HUES64 (cell line): ENCODE results near the gene GAREM1. TPM values are rescaled to one million over a fixed set of nuclear protein-coding genes. Genes with fewer than 3 reads are reported as not detected.
"Not testable (repeated sequence)": the region's sequence is repeated elsewhere in the genome, so short reads cannot be mapped to it uniquely, and the experiment has no call there.

Experiments
- H3K27ac ChIP-seq: 2 replicates; pipeline ENCODE4 v1.7.0; 2013; ENCODE audit warnings: low read depth, low read length, inconsistent platforms
- H3K27me3 ChIP-seq: 2 replicates; pipeline ENCODE4 v1.6.1; 2013; ENCODE audit warnings: mild to moderate bottlenecking, low read length; ENCODE audit not compliant: insufficient read depth
- H3K36me3 ChIP-seq: 2 replicates; pipeline ENCODE4 v1.6.1; 2013; ENCODE audit warnings: mild to moderate bottlenecking, low read length; ENCODE audit not compliant: insufficient read depth
- H3K4me1 ChIP-seq: 2 replicates; pipeline ENCODE4 v1.6.1; 2013; ENCODE audit warnings: mild to moderate bottlenecking, low read length, moderate library complexity; ENCODE audit not compliant: insufficient read depth
- H3K4me3 ChIP-seq: 2 replicates; pipeline ENCODE4 v1.5.1; 2013; ENCODE audit warnings: mild to moderate bottlenecking, low read length, moderate library complexity
- H3K9ac ChIP-seq: 2 replicates; pipeline ENCODE4 v1.6.1; 2013; ENCODE audit warnings: mild to moderate bottlenecking, low read depth, low read length
- H3K9me3 ChIP-seq: 2 replicates; pipeline ENCODE4 v1.6.1; 2013; ENCODE audit warnings: low read depth, low read length; ENCODE audit not compliant: insufficient read depth
- WGBS: fragments of 150-250, 120-280 bp; methylation state at CpG from one replicate; pipeline ENCODE4 v1.1.7; 2013; ENCODE audit warnings: missing lambda C conversion rate; 5-methylcytosine and 5-hydroxymethylcytosine counted together
- polyA plus RNA-seq, 2 experiments: library from polyadenylated mRNA; stranded (reverse); fragments of 50-300 nt; gene quantifications; one replicate each; pipeline ENCODE4 v1.2.3, GENCODE V29; 2013

The GAREM1 gene
- 4.3 TPM for polyA plus RNA-seq (2013, experiment 1 of 2)
- 4.8 TPM for polyA plus RNA-seq (2013, experiment 2 of 2)

DNA sequence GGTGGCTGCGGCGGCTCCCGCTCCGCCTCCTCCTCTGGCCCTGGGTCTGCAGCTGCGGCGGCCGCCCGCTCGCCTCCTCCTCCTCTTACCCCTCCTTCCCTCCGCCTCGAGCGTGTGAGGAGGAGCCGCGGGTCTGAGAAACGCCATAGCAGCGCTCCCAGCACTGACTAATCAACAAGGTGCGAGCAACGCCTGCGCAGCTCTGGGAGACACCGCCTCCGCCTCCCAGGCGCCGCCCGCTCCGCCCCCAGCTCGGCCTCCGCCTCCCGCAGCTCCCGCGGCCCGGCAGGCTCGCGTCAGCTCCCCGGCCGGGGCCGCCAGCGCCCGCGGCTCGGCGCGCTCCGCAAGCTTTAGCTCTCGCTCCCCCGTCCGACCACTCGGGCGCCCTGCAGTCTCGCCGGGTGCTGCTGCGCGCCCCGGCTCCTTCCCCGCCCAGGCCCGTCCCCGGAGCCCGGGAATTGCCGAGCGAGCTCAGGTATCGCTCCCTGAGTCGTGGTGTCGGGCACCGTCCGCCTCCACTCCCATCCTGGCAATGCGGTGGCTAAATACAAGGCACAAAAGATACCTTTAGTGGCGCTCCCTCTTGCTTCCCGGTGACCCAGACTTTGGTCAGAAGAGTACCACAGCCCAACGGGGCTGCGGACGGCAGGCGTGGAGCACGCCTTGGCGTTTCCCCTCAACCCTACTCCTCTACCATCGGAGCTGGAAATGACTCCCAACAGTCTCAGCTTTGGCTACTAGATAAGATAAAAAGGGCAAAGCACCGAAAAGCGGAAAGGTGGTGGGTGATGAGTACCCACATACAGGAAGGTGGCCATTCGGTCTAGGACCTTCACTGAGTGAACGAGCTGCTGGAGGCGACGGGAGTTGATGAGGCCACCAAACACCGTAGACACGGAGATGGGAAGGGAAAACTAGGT is at the start of gene GAREM1:
TSS of gene GAREM1 (minus strand) at position 169 of the 920 bp plus-strand sequence. CDS start 454 bp downstream, outside the sequence.
- H3K4me1 ChIP-seq: peaks cover 10% of the 10 kb centered on the region; the same call in 1 of the 2 replicates
- H3K4me3 ChIP-seq: peak within 1 kb of the TSS; percentile 79
- H3K9me3 ChIP-seq: no peaks in the 10 kb centered on the region
- H3K27me3 ChIP-seq: peaks cover 34% of the 10 kb centered on the region
- under 1% methylated on average over 82 of the region's 82 CpGs for WGBS
- H3K27ac ChIP-seq: peak within 1 kb of the TSS; percentile 62; the same call in 1 of the 2 replicates
- H3K9ac ChIP-seq: peak within 1 kb of the TSS; percentile 70
- H3K36me3 ChIP-seq: no peaks in the 10 kb centered on the region

DNA sequence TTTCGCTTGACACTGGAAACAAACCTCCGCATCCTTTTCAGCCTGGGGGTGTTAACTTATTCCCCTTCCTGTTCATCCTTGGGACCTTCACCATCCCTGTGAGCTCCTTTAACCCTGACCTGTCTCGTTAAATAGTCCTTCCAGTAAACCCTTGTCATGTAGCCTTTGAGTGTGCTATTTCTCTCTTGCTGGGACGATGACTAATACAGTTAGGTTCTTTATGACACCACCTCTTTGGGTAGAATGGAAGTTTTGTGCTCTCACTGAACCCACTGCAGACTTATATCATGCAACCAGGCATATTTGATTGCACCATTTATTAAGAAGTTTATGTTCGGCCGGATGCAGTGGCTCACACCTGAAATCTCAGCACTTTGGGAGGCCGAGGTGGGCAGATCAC is 40.5 kb upstream of the GAREM1 start:
- WGBS: 96% methylated on average over 7 of the region's 7 CpGs
- Histone ChIP-seq H3K36me3 (no peaks in the 10 kb centered on the region), H3K4me1 (no peaks in the 10 kb centered on the region), H3K27me3 (no peaks in the 10 kb centered on the region), H3K9ac (no peak overlapping the region), H3K9me3 (no peaks in the 10 kb centered on the region), H3K27ac (no peak overlapping the region), H3K4me3 (no peak overlapping the region)

DNA sequence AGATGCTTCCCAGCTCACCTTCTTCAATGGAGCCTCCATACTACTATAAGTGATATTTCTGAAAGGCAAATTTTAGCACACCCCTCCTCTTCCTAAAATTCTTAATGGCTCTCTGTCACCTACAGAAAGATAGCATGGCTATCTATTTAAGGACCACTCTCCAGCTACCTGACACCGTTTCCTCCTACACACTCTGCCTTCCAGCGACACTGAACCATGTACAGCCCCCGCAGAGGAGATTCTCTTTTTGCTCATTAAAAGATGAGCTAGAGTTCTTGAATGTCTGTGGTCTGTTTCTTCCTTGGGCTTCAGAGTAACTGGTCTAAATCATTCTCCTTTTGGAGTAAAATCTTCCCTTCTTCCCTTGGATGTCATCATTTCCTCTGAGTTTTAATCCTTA is 38.4 kb upstream of the GAREM1 start:
- WGBS: 99% methylated on average over 3 of the region's 3 CpGs
- H3K4me3 ChIP-seq: no peak overlapping the region
- H3K9me3 ChIP-seq: no peaks in the 10 kb centered on the region
- no peaks in the 10 kb centered on the region for H3K4me1 ChIP-seq
- H3K9ac ChIP-seq: no peak overlapping the region
- no peak overlapping the region for H3K27ac ChIP-seq
- no peaks in the 10 kb centered on the region for H3K36me3 ChIP-seq
- H3K27me3 ChIP-seq: no peaks in the 10 kb centered on the region

DNA sequence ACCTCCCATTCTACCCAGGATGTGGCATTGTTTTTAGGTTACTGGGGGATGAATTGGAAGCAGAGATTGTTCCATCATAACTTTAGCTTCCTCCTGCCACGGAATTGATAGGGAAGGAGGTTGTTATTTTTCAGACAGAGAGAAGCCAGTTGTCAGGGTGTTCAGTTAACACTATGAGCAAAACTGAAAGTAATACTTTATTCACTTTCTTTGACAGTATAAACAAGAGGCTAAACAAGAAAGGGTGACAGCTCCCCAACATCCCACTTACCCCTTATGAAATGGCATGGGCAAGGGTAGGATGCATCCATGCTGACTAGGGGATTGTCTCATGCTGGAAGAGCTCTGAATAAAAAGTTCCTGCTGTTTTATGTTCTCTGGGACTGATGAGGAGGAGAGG is 36.4 kb upstream of the GAREM1 start:
- WGBS: 71% methylated on average over 1 of the region's 1 CpG
- no peak overlapping the region for H3K4me3 ChIP-seq
- H3K27me3 ChIP-seq: no peaks in the 10 kb centered on the region
- H3K9me3 ChIP-seq: no peaks in the 10 kb centered on the region
- H3K36me3 ChIP-seq: no peaks in the 10 kb centered on the region
- no peak overlapping the region for H3K27ac ChIP-seq
- H3K9ac ChIP-seq: no peak overlapping the region
- no peaks in the 10 kb centered on the region for H3K4me1 ChIP-seq

DNA sequence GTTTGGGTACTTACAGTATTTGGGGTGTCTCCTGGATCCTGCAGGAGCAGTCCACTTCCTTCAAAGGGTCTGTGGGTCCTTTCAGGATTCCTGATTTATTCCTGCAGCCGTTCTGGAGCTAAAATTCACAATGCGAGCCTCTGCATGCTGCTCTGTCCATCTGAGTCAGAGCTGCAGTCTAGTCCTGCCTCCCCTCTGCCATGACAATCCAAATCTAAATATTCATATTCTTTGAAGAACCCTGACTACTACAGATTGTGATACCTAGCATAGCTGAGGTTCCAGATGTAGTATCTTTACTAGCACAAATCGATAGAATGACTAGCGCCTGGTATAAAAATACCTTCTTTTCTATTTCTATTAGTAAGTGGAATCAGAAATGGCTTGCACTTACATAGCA is 31.3 kb upstream of the GAREM1 start:
- Histone ChIP-seq H3K4me3 (no peak overlapping the region), H3K9me3 (0 out of 2 replicates have a peak, but pooled peaks cover 2% of the 10 kb centered on the region), H3K36me3 (no peaks in the 10 kb centered on the region), H3K27ac (no peak overlapping the region), H3K27me3 (no peaks in the 10 kb centered on the region), H3K4me1 (no peaks in the 10 kb centered on the region), H3K9ac (no peak overlapping the region)
- whole genome bisulfite sequencing: 87% methylated on average over 4 of the region's 4 CpGs

DNA sequence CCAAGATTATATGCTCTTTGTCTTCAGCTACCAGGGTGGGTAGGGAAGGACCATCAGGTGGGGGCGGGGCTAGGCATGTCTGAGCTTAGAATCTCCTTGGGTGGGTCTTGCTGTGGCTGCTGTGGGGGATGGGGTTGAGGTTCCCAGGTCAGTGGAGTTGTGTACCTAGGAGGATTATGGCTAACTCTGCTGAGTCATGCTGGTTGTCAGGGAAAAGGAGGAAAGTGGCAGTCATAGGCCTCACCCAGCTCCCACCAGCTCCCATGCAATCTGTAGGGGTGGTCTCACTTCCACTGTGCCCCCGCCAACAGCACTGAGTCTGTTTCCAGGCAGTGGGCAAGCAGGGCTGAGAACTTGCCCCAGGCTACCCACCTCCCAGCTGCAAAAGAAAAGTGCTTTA is 30.6 kb upstream of the GAREM1 start:
- not testable (repeated sequence) for H3K4me1 ChIP-seq, H3K9ac ChIP-seq, H3K9me3 ChIP-seq, H3K27ac ChIP-seq, H3K36me3 ChIP-seq, H3K27me3 ChIP-seq, H3K4me3 ChIP-seq
- WGBS: 93% methylated on average over 2 of the region's 2 CpGs

DNA sequence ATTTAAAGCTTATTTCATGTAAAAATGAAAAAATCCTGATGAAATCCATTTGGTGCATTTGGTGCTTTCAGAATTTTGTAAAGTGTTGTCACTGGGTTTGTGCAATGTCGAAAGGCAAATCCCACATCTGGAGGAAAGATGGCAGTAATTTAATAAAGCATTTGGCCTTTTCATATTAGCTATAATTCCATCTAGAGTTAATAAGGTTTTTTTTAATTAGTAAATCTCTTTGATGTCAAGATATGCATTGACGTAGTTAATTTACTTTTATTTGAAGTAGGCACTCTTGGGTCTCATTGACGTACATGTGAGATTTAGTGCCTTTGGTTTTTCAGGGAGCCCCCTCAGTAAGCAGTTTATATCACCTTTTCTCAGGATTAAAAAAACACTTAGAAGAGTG is 12.3 kb upstream of the GAREM1 start:
- H3K27me3 ChIP-seq: no peaks in the 10 kb centered on the region
- no peaks in the 10 kb centered on the region for H3K36me3 ChIP-seq
- peaks cover 9% of the 10 kb centered on the region; the same call in 1 of the 2 replicates for H3K4me1 ChIP-seq
- H3K4me3 ChIP-seq: no peak overlapping the region
- H3K27ac ChIP-seq: no peak overlapping the region
- 85% methylated on average over 3 of the region's 3 CpGs for WGBS
- H3K9ac ChIP-seq: no peak overlapping the region
- H3K9me3 ChIP-seq: no peaks in the 10 kb centered on the region

DNA sequence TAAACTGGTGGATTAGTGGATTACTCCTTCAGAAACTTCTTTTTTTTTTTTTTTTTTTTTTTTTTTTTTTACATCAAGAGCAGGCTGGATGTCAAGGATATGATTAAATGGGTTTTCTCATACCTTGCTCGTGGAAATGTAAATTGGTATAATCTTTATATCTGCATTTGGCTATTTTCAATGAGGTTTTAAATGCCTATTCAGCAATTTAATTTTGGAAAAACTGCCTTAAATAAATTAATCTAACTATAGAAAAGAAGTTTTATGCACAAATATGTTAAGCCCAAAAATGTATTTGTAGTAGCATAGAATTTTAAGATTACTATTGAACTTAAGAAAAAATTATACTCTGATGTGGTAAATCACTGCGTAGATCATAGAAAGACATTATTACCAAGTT is 11.4 kb upstream of the GAREM1 start:
- Histone ChIP-seq H3K9me3 (no peaks in the 10 kb centered on the region), H3K27me3 (no peaks in the 10 kb centered on the region), H3K27ac (no peak overlapping the region), H3K4me3 (no peak overlapping the region), H3K9ac (no peak overlapping the region), H3K36me3 (no peaks in the 10 kb centered on the region), H3K4me1 (peaks cover 9% of the 10 kb centered on the region; the same call in 1 of the 2 replicates)
- 100% methylated on average over 1 of the region's 2 CpGs for WGBS

DNA sequence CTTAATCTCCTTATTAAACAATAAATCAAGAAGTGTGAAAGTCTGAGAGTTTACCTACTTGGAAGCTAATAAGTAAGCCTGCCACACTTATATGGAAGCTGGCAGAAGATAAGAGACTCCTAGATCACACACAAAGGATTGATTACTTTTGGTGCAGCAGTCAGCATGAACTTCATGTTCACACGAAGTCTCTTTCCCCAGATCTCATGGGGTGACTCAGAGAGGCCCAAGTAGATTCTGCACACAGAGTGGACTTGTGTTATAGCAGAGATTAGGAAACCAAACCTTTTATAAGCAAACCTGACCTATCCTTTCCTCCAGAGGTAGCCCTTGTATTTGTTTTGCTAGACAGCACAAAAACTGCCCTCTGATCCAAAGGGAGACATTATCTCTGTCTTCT is 9.9 kb upstream of the GAREM1 start:
- WGBS: 90% methylated on average over 1 of the region's 1 CpG
- Histone ChIP-seq H3K36me3 (no peaks in the 10 kb centered on the region), H3K4me3 (no peak overlapping the region), H3K27me3 (no peaks in the 10 kb centered on the region), H3K9me3 (no peaks in the 10 kb centered on the region), H3K27ac (no peak overlapping the region), H3K4me1 (peaks cover 9% of the 10 kb centered on the region; the same call in 1 of the 2 replicates), H3K9ac (no peak overlapping the region)

DNA sequence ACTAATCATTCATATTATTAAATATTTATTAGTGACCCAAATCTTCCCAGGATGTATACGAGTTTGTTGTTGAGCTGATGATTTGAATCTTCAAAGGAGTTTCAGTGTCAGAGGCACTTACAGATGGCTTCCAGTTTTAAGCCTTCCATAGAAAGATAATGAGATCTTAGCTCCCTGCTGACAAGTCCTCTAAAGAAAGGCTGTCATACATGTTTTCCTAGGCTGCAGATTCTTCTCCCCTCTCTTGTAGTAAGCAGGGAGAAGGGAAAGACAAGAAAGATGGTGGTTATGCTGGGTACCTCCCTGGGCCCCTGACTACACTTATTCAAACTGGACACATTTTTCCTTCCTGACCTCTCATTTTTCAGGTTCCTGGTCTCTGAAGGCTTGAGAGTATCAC is 8.1 kb upstream of the GAREM1 start:
- Histone ChIP-seq H3K4me1 (peaks cover 9% of the 10 kb centered on the region; the same call in 1 of the 2 replicates), H3K4me3 (no peak overlapping the region), H3K27me3 (no peaks in the 10 kb centered on the region), H3K9me3 (no peaks in the 10 kb centered on the region), H3K27ac (no peak overlapping the region), H3K36me3 (no peaks in the 10 kb centered on the region), H3K9ac (no peak overlapping the region)
- whole genome bisulfite sequencing: 73% methylated on average over 1 of the region's 1 CpG

DNA sequence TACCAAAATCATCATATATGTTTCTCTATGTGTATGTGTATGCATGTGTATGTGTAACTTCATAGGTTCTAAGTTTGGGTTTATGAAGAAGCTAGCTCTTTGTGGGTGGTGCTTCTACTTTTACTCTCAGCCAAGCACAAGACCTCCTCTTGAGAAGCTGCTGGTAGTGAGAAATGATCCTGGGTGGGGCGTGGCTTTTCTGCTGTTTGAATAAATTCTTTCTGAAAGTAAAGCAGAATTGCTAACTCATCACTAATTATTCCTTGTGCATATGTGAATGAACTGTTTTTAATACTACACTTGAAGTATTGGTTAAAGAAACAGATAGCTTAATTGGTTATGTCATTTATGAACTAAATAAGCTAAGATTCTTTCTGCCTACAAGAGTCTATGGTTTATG is 7.6 kb upstream of the GAREM1 start:
- no peak overlapping the region for H3K27ac ChIP-seq
- WGBS: no CpG with 5 or more reads among the region's 1 CpG
- H3K27me3 ChIP-seq: peaks cover 2% of the 10 kb centered on the region
- H3K4me3 ChIP-seq: no peak overlapping the region
- H3K4me1 ChIP-seq: peaks cover 9% of the 10 kb centered on the region; the same call in 1 of the 2 replicates
- no peak overlapping the region for H3K9ac ChIP-seq
- H3K36me3 ChIP-seq: no peaks in the 10 kb centered on the region
- no peaks in the 10 kb centered on the region for H3K9me3 ChIP-seq
